Prostate gland (tissue), 2 donors: ENCODE data around the gene SYCE3.

Experiments
- CTCF ChIP-seq, 4 experiments: fragments of 200-600 bp in 2 of 4; fragments of 450-650 bp in 2 of 4; sonication (generic) in 2 of 4; IDR thresholded peaks; 1 replicate in 3 of 4; 2 replicates in 1 of 4; pipeline ENCODE4 v1.5.1; 2016 to 2019; ENCODE audit warnings: antibody characterized with exemption in 4 of 4, mild to moderate bottlenecking in 2 of 4, moderate library complexity in 2 of 4
- POLR2AphosphoS5 ChIP-seq: sonication (generic); formaldehyde crosslinking; IDR thresholded peaks from one replicate; pipeline ENCODE4 v1.6.1; 2017; ENCODE audit warnings: antibody characterized with exemption

GRCh38 chr22:50531962-50532674 is 30.6 kb downstream of the SYCE3 start:
- no peak for TF ChIP-seq CTCF (IDR thresholded peaks at IDR 0.05)
- peak; percentile 50 for TF ChIP-seq POLR2AphosphoS5
